NCI-H524 (cell line): ENCODE data around the gene BCAR3.

ENCODE experiments used
- DNase-seq, 2 experiments: peaks; one replicate each; lab custom pipeline; 2025; lab: John Stamatoyannopoulos, UW

Gene BCAR3

DNA sequence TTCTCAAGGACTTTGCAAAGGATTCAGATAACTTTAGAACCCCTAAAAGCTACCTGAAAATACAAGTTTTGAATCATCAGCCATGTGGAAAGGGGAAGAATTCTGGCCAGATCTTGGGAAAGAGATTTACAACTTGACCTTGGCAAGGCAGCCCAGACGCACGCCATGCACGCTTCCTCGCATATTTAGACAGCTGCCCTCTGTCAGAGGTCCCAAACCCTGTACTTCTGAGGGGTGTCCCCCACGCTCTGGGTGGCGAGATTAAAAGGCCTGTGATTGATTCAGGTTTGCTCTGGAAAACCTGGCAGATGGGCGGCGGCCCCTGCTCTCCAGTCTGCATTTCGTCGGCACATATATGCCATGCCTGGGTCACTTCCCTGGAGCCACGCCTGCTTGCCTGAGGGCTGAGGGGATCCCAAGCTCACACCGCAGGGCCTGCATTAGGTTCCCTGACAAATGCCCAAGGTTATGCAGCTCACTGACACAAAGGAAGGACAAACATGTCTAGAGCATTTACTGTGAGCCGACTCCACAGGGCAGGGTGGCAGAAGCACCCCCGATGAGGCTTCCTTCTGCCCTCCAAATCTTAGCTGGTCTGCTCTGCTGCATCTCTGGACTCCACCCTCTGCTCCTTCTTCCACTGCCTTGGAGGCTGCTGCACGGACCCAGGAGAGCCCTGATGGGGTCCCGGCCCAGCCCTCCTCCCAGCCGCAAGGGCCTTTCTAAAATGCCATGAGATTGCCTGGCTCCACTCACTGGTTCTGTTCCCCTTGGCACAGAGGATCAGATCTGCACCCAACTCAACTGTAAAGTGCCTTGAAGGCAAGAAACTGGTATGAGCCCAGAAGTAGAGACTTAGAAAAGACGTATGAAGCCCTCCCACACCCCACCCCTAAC lies 103.9 kb downstream of the BCAR3 start:
- no peak for DNase-seq

DNA sequence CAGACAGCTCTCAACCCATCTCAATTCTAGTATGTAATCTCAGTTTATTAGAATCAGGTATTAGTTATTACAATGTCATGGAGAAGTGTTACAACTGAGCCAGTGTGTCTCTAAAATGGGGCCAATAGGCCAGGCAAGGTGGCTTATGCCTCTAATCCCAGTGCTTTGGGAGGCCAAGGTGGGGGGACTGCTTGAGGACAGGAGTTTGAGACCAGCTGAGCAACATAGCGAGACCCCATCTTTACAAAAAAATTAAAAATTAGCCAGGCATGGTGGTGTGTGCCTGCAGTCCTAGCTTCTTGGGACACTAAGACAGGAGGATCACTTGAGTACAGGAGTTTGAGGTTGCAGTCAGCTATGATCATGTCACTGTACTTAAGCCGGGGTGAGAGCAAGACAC lies 104.9 kb downstream of the BCAR3 start:
- DNase-seq: no peak

DNA sequence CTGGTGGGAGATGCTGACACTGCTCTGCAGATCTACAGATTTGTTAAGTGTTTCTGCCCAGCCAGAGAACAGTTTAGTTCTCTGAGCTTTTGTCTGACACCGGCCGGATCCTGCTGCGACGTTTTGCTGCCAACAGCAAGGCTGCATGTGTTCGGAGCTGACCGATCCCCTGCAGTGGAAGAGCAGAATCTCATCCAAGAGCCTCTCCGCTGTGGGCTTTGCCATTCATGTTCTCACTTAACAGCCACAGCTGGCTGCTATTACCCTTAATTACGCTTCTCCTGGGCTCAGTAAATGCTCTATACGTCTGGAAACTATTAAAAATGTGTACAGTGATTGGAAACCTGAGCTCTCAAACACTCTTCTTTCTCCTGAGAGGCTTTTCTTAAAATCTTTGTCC lies 105.3 kb downstream of the BCAR3 start:
- DNase-seq: peak; percentile 70 to 93

DNA sequence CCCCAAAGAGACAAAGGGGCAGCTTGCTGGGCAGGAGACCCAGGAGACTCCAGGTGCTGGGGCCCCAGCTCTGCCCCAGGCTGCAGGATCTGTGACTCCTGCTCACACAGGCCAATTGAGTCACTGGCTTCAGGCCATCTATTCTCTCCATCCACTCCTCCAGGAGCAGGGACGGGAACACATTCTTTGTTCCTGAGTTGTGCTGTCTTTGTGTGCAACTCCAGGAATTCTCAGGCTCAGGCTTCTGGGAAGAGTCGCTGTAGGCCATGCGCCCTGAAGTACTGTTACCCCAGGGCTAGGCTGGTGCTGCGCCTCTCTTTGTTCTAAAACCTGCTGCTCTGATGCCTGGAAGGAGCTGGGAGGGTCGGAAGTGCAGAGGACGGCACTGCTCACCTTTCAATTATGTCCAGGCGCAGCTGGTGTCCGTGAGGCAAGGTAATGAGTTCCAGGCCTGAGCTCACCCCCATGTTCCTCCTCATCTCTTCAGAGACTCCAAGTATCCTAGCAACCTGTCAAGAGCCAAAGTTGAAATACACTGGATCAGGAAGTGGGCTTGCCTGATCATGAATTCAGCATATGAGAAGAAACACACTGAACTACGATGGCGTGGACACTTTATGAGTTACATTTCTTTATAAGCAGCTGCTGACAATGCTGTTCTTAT lies 105.9 kb downstream of the BCAR3 start:
- DNase-seq: peak; percentile 10 to 46

DNA sequence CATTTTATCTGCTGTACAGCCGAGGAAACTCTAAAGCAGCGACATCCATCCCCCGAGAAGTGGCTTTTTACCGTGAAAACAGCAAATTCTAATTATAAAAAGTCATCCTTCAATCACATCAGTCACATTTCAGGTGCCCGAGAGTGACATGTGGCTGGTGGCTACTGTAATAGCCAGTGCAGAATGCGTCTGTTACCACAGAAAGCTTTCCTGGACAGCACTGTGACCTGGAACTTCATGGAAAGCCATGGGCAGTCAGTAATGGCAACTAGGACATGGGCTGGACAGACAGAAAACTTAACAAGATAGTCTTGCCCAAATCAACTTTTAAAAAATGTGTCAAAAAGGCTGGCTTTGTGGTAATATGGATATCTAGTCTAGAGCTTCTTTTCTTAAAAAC lies 106.6 kb downstream of the BCAR3 start:
- DNase-seq: no peak

DNA sequence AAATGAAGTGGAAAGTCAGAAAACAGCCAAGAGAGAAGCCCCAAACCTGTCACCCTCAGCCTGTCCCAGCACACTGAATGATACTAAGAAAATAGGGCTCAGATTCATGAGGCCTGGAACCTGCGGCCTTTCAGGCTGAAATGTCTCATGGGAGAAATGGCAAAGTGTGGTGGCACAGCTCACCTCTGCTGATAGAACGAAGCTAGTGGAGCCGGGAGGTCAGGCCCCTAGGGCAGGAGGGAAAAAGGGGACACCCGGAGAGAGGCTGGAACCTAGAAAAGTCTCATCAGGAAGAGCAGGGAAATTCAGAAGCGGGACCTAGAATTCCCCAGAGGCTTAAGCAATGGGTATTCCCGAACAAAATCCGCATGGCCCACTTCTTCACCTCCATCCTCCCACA lies 107.1 kb downstream of the BCAR3 start:
- no peak for DNase-seq

DNA sequence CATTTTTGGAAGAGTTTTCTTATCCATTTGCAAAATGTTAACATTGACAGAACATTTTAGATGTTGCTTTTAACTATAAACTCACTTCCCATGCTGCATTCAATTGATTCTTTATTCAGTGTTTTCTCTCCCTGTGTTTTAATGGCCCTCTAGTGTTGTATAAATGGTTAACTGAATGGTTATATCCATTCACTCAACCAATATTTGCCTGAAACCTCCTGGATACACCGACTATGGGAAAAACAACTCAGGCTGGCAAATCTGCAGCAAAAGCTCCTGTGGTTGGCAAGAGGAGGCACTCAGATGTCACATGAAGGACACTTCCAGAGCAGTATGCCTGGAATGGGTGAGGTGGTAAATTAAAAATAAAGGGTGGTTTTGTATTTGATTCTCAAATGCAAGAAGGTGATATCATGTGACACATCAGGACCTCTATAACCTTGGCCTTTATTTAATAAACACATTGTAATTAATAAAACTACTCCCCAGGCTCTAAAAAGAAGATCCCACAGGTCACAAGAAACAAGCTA lies 107.6 kb downstream of the BCAR3 start:
- no peak for DNase-seq

DNA sequence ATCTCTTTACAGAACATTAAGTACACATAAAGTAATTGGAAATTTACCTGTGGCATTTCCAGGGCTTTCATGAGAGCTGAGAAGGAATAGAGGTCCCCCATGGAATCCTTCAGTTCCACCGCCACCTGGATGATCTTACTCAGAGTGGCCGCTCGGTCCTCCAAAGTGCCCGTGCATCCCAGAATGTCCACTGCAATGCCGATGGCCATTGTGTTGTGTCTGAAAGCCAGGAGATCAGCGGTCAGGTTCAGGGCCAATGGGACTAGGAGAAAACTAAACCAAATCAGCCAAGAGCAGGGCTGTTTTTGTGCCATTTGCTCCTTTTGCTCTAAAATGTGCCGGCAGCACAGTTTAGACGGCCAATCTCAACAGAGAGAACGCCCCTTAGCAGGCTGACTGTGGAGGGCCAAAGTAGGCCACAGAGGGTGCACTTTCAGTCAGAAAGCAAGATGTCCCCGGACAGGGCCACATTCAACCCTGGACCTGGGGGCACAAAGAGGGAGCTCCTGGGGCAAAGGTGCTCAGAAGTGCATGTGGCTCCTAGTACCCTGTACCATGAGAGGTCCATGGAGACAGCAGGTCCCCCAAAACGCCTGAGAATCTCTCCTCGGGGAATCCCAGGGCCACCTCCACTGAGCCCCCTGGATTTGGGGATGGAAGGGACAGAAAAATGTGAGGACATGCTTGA lies 109.9 kb downstream of the BCAR3 start:
- DNase-seq: no peak

DNA sequence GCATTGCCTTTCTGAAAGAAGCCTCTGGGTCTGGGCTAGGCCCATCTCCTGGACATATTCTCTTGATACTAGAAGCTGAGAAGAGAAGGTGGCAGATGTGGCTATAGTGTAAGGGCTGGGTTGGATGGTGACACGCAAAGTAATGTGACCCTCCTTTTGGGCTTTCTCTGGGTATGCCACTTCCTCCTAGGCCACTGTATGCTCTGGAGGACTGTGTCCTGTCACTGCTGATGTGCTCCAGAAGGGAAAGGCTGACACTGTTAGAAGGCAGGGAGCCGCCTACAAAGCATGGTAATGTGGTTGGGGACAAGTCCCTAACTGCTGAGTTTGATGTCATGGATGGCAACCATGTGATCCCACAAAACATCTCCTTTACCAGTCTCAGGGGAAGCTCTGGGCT lies 112.1 kb downstream of the BCAR3 start:
- DNase-seq: no peak

DNA sequence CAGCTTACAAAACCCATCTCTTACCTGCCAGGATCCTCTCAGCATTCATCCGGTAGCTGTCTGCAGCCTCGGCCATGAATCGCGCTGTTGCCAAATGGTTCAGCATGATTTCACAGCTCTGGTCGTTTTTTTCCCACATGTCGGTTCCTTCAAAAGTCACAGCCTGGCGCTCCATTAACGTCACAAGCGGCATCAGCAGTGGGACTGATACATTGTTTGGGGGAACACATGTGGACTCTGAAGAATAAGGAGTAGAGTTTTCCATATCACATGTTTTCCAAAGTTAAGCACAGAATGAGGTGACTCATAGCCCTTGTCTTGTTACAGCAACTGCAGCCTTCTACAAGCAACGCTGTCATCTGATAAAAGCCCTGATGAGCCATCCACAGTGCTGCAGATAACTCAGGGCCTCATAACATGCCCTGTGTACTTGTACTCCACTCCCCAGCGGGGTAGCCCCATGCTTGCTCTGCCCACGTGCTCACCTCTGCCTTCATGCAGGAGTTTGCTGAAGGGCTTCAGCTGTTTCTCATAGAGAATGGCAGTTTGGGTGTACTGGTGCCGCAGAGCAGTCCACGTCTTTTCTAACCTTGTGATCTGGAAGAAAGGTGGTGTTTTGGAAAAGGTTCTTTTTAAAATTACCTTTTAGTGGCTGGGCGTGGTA lies 114.2 kb downstream of the BCAR3 start:
- no peak for DNase-seq

DNA sequence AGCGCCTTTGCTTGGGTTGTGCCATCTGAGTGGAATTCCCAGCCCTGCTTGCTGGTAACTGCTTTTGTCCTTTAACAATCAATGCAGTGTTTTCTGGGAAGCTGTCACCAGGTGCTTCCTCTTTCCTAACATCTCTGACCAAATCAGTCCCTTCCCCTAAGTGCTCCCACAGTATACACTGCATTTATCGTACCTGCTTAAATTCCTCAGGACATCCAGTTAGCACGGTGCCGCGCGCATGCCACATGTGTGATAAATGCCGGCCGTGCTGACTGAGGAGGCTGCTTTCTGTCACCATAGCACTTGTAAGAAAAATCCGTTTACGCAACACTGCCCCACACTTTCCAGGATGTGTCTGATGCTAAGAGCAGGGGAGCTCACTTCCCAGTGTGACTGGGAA lies 115.4 kb downstream of the BCAR3 start:
- no peak for DNase-seq

DNA sequence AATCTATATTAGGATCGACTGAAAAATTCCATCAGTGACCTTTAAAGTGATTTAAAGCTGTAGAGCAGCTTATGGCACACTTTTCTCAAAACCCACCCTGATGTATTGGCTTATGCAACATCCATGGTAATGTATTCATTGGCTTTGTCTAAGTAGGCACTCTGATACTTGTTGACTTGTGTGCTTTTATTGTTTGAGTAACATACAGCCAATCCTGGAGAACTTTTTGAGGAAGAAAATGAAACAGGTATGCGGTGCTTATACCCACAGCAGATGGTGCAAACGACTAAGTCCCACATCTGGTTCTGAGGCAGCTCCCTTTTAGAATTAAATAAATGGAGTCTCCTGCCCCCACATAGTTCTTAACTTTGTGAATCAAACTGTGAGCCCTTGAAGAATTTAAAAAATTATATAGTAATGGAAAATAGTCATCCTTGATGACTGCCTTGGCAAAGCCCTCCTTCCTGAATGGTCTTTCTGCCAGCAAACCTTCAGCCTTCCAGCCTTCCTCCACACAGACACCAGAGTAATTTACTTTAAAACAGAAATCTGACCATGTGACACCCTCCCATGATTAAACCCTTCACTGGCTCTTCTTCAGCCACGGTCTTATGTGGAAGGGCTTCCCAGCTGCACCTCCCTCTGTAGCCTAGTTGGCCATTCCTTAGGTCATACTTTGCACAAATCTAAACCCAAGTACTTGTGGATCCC lies 116.0 kb downstream of the BCAR3 start:
- peak in 1 of 2 experiments; percentile 40 for DNase-seq

DNA sequence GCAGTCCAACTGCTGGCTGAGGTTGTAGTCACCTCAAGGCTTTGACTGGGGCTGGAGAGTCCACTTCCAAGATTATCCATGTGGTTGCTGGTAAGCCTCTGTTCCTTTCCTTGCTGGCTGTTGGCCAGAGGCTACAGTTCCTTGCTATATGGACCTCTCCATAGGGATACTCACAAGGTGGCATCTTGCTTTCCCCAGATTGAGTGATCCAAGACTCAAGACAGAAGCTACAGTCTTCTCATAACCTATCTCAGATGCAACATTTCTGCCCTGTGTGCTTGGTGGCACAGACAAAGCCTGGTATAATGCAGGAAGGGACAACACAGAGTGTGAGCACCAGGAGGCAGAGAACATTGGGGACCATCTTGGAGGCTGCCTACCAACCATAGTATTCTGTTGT lies 121.9 kb downstream of the BCAR3 start:
- DNase-seq: no peak

DNA sequence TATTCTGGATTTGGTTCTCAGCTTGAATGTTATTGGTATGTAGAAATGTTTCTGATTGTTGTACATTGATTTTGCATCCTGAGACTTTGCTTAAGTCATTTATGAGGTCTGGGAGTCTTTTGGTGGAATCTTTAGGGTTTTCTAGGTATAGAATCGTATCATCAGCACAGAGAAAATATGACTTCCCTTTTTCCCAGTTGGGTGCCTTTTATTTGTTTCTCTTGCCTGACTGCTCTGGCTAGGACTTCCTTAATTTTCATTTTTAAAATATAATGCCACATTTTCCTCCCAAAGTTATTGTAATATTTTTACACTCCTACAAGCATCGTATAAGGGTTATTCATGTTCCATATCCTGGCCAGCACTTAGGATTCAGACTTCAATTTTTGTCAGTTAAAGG lies 122.6 kb downstream of the BCAR3 start:
- DNase-seq: no peak

DNA sequence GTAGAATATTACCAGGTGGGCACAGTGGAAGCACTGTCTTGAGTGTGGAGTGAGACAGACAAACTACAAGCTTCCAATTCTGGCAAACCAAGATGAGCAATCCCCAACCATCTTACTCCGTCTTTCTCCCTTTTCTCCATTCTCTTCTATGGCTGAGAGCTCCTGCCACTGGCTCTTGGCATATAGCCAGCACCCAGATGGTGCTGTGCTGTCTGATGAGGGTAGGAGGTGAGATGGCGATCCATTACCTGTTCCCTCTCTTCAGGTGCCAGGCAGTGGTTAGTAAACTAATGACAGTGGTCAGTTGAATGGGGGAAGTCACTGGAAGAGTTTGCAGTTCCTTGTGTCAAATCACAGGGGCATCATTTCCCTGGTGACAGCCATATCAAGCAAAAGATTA lies 125.3 kb downstream of the BCAR3 start:
- DNase-seq: peak; percentile 17 to 68

DNA sequence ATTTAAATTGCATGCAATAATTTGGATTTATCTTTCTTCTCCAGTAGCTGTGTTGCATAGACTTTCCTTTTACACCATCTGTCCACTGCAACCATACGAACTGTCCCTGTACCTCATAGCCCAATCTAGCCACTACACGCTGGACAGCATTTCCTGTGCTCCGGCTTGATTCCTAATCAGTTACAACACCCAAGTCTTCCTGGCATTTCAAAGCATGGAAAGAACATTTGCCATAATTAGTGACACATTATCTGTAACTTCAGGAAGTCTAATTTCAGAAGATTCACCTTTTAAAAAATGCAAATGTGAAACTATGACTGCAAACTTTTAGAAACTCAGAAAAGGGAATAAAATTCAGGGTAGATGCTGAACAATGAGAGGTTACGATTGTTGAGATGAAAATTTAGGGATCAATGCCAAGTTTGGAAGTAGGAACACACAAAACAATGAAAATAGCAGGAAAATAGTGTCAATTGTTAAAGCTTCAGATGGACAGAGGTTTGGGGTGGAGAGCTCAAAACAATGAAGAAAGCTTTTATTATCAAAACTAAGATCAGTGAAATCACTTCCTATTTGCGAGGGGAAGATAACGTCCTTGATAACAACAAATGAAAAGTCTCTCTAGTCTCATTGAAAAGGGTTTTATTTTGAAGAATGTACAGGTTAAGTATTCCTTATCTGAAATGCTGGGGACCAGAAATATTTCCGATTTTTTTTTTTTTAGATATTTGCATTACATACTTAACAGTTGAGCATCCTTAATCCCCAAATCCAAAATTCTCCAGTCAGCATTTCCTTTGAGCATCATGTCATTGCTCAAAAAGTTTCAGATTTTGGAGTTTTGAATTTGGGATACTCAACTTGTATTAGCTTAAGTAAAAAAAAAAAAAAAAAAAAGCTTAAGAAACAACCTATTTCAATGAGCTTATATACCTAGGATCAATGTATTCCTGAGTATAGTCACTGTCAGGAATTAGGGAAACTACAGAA lies 126.5 kb downstream of the BCAR3 start:
- no peak for DNase-seq

DNA sequence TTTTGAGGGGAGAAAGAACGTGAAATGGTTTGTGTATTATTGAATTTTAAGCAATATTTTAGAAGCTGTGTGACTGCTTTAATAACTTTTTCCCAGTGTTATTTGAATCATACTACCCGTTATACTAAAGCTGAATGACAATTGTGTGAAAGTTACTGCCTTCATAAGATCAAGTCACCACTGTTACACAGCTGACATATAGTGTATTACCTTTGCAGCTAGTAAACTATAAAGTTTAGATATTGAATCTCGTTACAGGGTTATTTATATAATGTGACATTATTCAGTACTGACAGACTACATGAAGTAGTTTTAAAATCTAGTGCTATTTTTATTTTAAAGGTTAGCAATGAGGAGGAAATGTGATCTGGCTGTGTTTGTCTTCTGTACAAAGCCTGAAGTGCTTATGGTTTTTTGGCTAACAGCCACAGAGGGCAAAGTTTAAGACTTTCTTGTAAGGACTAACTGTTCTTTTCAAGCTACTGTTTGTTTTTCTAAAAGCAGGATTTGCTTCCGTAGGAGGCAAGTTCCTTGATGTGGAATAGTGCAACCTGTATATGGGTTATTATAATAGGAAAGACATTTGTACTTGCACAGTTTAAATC lies 127.6 kb downstream of the BCAR3 start:
- DNase-seq: peak in 1 of 2 experiments; percentile 2

DNA sequence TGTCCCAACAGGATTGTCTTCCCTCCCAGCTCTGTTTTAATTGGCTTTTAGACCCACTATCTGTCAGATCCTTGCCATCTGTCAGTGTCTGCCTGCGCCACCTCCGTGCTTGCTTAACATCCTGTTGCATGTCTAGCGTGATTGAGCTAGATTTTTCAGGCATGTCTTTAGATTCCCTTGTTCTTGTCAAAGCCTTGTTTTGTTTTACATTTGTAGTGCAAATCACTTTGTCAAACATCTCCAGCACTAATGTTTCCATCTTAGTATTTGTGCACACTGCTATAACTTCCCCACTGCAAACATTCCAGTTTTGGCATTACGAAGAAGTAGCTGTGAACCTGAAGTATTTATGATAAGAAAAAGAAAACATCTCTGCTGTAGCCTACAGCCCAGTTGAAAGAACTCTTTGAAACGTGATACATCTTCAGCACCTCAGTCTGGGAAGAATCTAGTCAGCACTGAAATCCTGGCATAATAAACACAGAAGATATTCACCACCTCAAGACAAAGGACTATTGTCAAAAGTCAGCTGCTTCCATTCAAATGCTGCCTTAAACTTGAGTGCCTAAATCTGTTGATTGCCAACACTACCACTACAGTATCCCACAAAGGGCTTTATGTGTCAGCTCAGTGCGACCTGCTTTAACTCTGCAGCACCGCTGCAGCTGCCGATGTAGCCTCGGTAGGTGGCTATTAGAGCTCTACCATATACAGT lies 128.7 kb downstream of the BCAR3 start:
- peak; percentile 64 to 81 for DNase-seq

DNA sequence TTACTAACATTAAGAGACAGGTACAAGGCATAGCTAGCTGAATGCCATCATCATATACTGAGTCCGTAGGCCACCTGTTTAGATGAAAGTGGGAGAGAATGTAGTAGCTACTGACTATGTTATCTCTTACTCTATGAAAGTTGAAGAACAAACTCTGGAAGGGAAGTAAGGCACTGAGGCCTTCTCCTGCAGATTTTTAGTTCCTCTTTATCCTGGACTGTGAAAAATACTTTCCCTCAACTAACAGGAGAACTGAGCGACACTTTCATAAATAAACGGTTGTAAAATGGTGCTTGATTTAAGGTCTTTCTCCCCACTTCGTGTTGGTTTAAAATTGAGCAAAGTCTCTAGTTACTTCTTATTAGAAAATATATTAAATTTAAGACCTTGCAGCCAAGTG lies 131.8 kb downstream of the BCAR3 start:
- DNase-seq: no peak
